Testis (tissue), 2 donors: Measurements from ENCODE around the gene PHF1.

Experiments used
- CTCF ChIP-seq, 3 experiments: fragments of 450-650 bp in 2 of 3; fragments of 200-600 bp in 1 of 3; sonication (generic) in 1 of 3; IDR thresholded peaks; one replicate each; pipeline ENCODE4 v1.5.1; 2016 to 2019; ENCODE audit warnings: antibody characterized with exemption in 3 of 3, mild to moderate bottlenecking in 2 of 3, moderate library complexity in 1 of 3
- POLR2A ChIP-seq: fragments of 450-650 bp; IDR thresholded peaks from one replicate; pipeline ENCODE4 v1.6.1; 2017; ENCODE audit warnings: antibody characterized with exemption, mild to moderate bottlenecking, moderate library complexity

DNA sequence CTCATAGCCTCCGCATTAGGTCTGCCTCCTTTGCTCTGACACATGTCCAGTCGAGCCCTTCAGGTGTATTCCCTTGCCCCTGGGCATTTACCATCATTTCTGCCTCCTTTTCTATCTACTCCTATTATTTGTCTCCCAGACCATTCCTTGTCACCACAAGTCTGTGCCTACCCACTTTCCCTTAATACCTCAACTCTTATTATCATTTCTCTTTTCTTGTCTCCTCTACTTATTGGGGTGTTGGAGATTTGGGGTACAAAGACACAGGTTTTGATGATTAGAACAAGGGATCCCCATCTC is 10.5 kb downstream of the PHF1 start:
- TF ChIP-seq CTCF (IDR thresholded peaks at IDR 0.05) (no peak), POLR2A (no peak)
